ENCODE data around the gene SLC27A1. TPM values are rescaled to one million over a fixed set of nuclear protein-coding genes. Genes with fewer than 3 reads are reported as not detected.

Gene SLC27A1
- total and polyA plus RNA-seq, 2 experiments from 2014 or later, result 30.1 to 40.4 TPM

- no peaks in the 10 kb centered on the region for H3K9me3 ChIP-seq (ENCODE audit: low read depth)
- H3K27me3 ChIP-seq, result no peaks in the 10 kb centered on the region
- H3K36me3 ChIP-seq, result no peaks in the 10 kb centered on the region
- H3K27ac ChIP-seq, result no peak overlapping the region
- H3K4me3 ChIP-seq, result no peak overlapping the region
- H3K4me1 ChIP-seq (ENCODE audit: low read depth), result no peaks in the 10 kb centered on the region
- no peak for DNase-seq (ENCODE audit: low read depth in 1 of 2, low spot score in 1 of 2)
- TF ChIP-seq CTCF (IDR thresholded peaks at IDR 0.05; ENCODE audit: low read depth, low read length), result no peak
These were observed 54.3 kb downstream of the SLC27A1 start for GRCh38 chr19:17524651-17525050.

- Histone ChIP-seq H3K36me3 (no peaks in the 10 kb centered on the region), H3K9me3 (ENCODE audit: low read depth) (no peaks in the 10 kb centered on the region), H3K27me3 (no peaks in the 10 kb centered on the region), H3K4me1 (ENCODE audit: low read depth) (no peaks in the 10 kb centered on the region), H3K27ac (no peak overlapping the region), H3K4me3 (no peak overlapping the region)
- no peak for TF ChIP-seq CTCF (IDR thresholded peaks at IDR 0.05; ENCODE audit: low read depth, low read length)
- no peak for DNase-seq (ENCODE audit: low read depth in 1 of 2, low spot score in 1 of 2)
These were observed 54.8 kb downstream of the SLC27A1 start for GRCh38 chr19:17525141-17525540.

DNA sequence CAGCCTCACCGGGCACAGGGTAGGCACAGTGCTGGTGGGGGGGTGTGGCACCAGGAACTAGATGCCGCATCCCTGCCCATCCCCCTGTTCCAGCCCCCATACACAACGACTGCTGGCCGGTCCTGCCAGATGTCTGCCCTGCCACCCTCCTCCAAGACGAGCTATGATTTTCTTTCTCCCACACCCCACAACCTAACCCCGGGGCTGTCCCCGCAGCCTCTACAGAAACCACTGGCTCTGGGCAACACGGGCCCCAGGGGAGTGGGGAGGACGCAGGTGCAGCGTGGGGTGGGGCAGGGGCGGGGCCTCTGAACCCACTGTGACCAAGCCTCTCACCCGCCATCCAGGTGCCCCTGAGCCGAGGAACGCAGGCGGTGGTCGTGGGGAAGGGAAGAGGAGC is 56.6 kb downstream of the SLC27A1 start:
- H3K27me3 ChIP-seq, result no peaks in the 10 kb centered on the region
- H3K4me3 ChIP-seq, result no peak overlapping the region
- no peaks in the 10 kb centered on the region for H3K9me3 ChIP-seq (ENCODE audit: low read depth)
- no peaks in the 10 kb centered on the region for H3K36me3 ChIP-seq
- TF ChIP-seq CTCF (IDR thresholded peaks at IDR 0.05; ENCODE audit: low read depth, low read length), result no peak
- no peak for DNase-seq (ENCODE audit: low read depth in 1 of 2, low spot score in 1 of 2)
- H3K4me1 ChIP-seq (ENCODE audit: low read depth), result no peaks in the 10 kb centered on the region
- no peak overlapping the region for H3K27ac ChIP-seq

DNA sequence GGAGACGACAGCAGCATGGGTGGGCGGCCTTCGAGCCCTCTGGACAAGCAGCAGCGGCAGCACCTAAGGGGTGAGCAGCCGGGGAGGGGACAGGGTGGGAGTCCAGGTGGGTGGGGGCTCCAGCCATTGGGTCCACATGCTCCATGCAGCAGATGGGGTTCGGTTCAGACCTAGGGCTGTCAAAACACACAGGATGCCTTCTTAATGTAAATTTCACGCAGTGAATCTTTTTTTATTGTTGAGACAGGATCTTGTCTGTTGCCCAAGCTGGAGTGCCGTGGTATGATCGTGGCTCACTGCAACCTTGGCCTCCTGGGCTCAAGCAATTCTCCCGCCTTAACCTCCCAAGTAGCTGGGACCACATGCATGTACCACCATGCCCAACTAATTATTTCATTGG is 57.0 kb downstream of the SLC27A1 start:
- Histone ChIP-seq H3K4me3 (no peak overlapping the region), H3K4me1 (ENCODE audit: low read depth) (no peaks in the 10 kb centered on the region), H3K27ac (no peak overlapping the region), H3K9me3 (ENCODE audit: low read depth) (no peaks in the 10 kb centered on the region), H3K36me3 (no peaks in the 10 kb centered on the region), H3K27me3 (no peaks in the 10 kb centered on the region)
- DNase-seq (ENCODE audit: low read depth in 1 of 2, low spot score in 1 of 2), result no peak
- no peak for TF ChIP-seq CTCF (IDR thresholded peaks at IDR 0.05; ENCODE audit: low read depth, low read length)

- Histone ChIP-seq H3K4me3 (no peak overlapping the region), H3K27me3 (no peaks in the 10 kb centered on the region), H3K4me1 (ENCODE audit: low read depth) (no peaks in the 10 kb centered on the region), H3K27ac (no peak overlapping the region), H3K9me3 (ENCODE audit: low read depth) (no peaks in the 10 kb centered on the region), H3K36me3 (no peaks in the 10 kb centered on the region)
- no peak for DNase-seq (ENCODE audit: low read depth in 1 of 2, low spot score in 1 of 2)
- no peak for TF ChIP-seq CTCF (IDR thresholded peaks at IDR 0.05; ENCODE audit: low read depth, low read length)
These were observed 58.3 kb downstream of the SLC27A1 start for GRCh38 chr19:17528610-17529009.

All from cardiac muscle cell (in vitro differentiated cells and primary cell).